ENCODE measurements around the gene TBC1D2B.

The TBC1D2B gene

GRCh38 chr15:78077053-78077870 is at the start of gene TBC1D2B:
Gene TBC1D2B (minus strand): TSS chr15:78077711. CDS start chr15:78077652, 59 bp downstream.
- DNase-seq (ENCODE audit: low read depth), result no peak
- H3K4me3 ChIP-seq (ENCODE audit: low read depth, low read length), result peak within 1 kb of the TSS; percentile 64
- TF ChIP-seq CTCF (IDR thresholded peaks at IDR 0.05; ENCODE audit: low read depth, low read length, missing control alignments), result peak; percentile 6

- H3K4me3 ChIP-seq (ENCODE audit: low read depth, low read length), result no peak overlapping the region
- no peak for TF ChIP-seq CTCF (IDR thresholded peaks at IDR 0.05; ENCODE audit: low read depth, low read length, missing control alignments)
- no peak for DNase-seq (ENCODE audit: low read depth)
Measured at GRCh38 chr15:78125267-78125666, 47.8 kb upstream of the TBC1D2B start.

DNA sequence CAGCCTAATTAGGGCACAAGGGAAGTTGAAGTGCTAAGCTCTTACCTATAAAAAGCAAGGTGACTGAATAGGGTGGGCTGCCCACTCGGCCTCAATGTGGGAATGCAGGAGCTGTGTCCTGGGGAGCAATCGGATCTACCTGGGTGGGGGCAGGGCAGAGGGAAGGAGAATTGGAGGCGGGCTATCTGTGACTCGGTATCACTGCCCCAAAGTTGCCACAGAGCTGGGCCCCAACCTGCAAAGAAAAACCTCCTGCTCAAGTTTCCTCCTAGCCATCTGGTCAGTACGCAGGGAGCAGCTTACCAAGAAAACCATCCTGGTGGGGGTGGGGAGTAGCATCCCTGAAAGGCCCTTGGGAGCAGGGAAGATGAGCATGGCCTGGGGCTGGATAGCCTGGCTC is 43.0 kb upstream of the TBC1D2B start:
- no peak for DNase-seq (ENCODE audit: low read depth)
- TF ChIP-seq CTCF (IDR thresholded peaks at IDR 0.05; ENCODE audit: low read depth, low read length, missing control alignments), result no peak
- no peak overlapping the region for H3K4me3 ChIP-seq (ENCODE audit: low read depth, low read length)

- no peak for TF ChIP-seq CTCF (IDR thresholded peaks at IDR 0.05; ENCODE audit: low read depth, low read length, missing control alignments)
- DNase-seq (ENCODE audit: low read depth), result no peak
- no peak overlapping the region for H3K4me3 ChIP-seq (ENCODE audit: low read depth, low read length)
Measured at GRCh38 chr15:78112551-78112950, 35.0 kb upstream of the TBC1D2B start.

GRCh38 chr15:78111788-78112187 is 34.3 kb upstream of the TBC1D2B start:
- no peak overlapping the region for H3K4me3 ChIP-seq (ENCODE audit: low read depth, low read length)
- no peak for TF ChIP-seq CTCF (IDR thresholded peaks at IDR 0.05; ENCODE audit: low read depth, low read length, missing control alignments)
- DNase-seq (ENCODE audit: low read depth), result no peak

DNA sequence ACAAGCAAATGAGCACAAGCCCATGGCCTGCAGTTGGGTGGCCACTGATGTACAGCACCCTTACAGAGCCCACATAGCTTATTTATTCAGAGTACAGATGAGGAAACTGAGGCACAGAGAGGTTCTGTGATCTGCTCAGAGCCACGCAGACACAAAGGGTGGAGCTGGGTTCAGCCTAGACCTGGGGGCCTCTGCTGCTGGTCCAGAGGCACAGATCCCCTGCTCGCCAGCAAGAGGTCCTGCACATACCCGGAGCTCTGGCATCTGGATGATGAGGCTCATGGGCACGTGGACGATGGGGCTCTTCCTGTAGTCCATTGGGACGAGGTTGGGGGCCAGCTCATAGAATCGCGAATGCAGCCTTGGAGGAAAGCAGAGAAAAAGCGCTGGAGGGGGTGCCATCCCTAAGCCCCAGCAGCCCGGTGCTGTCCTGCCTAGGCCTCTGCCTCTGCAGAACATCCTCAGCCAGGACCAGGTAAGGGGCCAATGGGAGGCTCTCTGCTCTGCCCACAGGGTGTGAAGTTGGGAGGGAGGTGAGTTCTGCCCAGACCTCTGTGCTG is 33.5 kb upstream of the TBC1D2B start:
- H3K4me3 ChIP-seq (ENCODE audit: low read depth, low read length), result no peak overlapping the region
- no peak for TF ChIP-seq CTCF (IDR thresholded peaks at IDR 0.05; ENCODE audit: low read depth, low read length, missing control alignments)

More for the DNA sequence above, 33.5 kb upstream of the TBC1D2B start:
- no peak for DNase-seq (ENCODE audit: low read depth)
